ENCODE measurements around the gene GPC2.
A peak's percentile ranks its signal among the peaks of the same experiment; 100 is the strongest.

The GPC2 gene

DNA sequence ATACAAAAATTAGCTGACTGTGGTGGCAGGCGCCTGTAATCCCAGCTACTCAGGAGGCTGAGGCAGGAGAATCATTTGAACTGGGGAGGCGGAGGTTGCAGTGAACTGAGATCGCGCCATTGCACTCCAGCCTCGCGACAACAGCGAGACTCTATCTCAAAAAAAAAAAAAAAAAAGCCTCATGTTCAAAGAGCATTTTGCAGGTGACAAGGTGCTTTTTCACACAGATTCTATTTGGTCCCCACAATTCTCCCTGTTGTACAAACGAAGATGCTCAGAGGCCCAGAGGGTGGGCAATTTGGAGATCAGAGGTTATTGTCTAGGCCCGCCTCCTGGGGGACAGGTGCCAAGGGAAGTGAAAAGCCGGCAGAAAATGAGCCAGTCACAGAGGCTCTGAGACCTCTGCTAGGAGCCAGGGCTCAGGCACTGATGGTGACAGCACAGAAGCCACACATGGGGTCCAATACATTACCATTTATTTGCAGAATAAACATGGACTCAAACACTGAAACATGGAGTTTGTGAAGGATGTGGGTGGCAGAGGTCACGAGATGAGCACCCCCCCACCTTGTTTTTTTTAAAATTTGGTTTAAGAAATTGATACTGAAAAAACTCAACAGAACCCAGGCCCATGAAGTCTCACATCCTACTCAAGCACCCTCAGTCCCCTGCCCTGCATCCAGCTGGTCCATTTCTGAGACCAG, 7.9 kb downstream of the GPC2 start:
- no peak for TF ChIP-seq CTCF (IDR thresholded peaks at IDR 0.05; ENCODE audit: low read depth, low read length)
- no peak overlapping the region for H3K4me3 ChIP-seq (ENCODE audit: low read depth, low read length)

- H3K4me3 ChIP-seq (ENCODE audit: low read depth, low read length) = peak overlapping the region; percentile 64
- no peak for TF ChIP-seq CTCF (IDR thresholded peaks at IDR 0.05; ENCODE audit: low read depth, low read length)
These were observed 9.3 kb downstream of the GPC2 start for GRCh38 chr7:100167912-100168323.

GRCh38 chr7:100166970-100167911, 9.9 kb downstream of the GPC2 start:
- TF ChIP-seq CTCF (IDR thresholded peaks at IDR 0.05; ENCODE audit: low read depth, low read length) = no peak
- peak overlapping the region; percentile 64 for H3K4me3 ChIP-seq (ENCODE audit: low read depth, low read length)

- TF ChIP-seq CTCF (IDR thresholded peaks at IDR 0.05; ENCODE audit: low read depth, low read length) = no peak
These were observed 10.8 kb downstream of the GPC2 start for GRCh38 chr7:100166317-100166940.

DNA sequence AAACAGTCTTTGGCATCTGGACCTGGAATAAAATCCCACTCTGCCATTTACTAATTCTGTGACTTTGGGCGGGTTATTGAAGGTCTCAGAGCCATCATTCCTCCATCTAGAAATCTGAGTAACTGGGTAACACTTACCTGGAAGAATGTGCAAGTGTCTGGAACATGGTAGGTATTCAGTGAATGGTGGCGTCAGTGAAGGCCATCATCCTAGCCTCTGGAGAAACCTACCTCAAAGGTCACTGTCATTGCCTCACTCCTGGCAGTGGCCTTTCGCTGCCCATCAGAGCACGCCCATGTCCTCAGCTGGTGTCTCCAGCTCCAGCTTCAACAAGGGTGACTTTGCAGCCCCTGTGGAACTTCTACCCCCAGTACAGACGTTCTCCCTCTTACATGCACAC, 13.3 kb downstream of the GPC2 start:
- TF ChIP-seq CTCF (IDR thresholded peaks at IDR 0.05; ENCODE audit: low read depth, low read length) = no peak
- no peak overlapping the region for H3K4me3 ChIP-seq (ENCODE audit: low read depth, low read length)

More at GRCh38 chr7:100166317-100166940, 10.8 kb downstream of the GPC2 start:
- H3K4me3 ChIP-seq (ENCODE audit: low read depth, low read length) = no peak overlapping the region

DNA sequence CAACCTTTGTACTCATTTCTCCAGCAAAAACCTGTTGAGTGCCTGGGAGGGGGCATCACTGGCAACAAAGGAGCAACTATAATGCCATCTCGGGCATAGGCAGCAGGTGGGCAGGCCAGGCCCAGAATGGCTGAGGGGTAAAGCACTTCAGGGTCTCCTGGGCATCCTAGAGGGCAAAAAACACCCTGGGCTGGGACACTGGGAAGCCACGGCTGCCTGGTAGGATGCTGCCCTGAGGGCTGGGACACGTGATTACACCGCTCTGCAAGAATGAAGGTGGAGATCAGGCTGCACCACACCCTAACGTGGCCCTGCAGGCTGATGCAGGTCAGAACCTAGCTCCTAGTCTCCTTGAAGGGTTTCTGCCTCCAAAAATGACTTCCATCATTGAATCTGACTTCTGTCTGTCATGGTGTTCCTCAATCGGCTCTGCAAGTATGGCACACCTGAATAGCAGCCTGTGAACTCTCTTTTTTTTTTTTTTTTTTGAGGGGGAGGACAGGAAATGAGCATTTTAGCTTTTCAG, 14.1 kb downstream of the GPC2 start:
- H3K4me3 ChIP-seq (ENCODE audit: low read depth, low read length) = no peak overlapping the region
- TF ChIP-seq CTCF (IDR thresholded peaks at IDR 0.05; ENCODE audit: low read depth, low read length) = no peak
